Mesenchymal stem cell (in vitro differentiated cells and primary cell): Measurements from ENCODE around the gene BICD2.
A peak's percentile ranks its signal among the peaks of the same experiment; 100 is the strongest.

ENCODE experiments used
- DNase-seq: peaks from one replicate; pipeline ENCODE4 v3.0.0-alpha.2; 2013
- H2AFZ ChIP-seq: one replicate; pipeline ENCODE4 v1.6.1; 2013; ENCODE audit warnings: low read depth, mild to moderate bottlenecking, control low read depth, inconsistent platforms, low read length, moderate library complexity
- H2AK5ac ChIP-seq: 2 replicates; pipeline ENCODE4 v1.6.1; 2013; ENCODE audit warnings: low read length, moderate library complexity, mild to moderate bottlenecking, inconsistent platforms; ENCODE audit not compliant: severe bottlenecking
- H2BK120ac ChIP-seq: one replicate; pipeline ENCODE4 v1.6.1; 2013; ENCODE audit warnings: low read depth, mild to moderate bottlenecking, inconsistent platforms, low read length, moderate library complexity
- H2BK12ac ChIP-seq, 2 experiments: one replicate each; pipeline ENCODE4 v1.6.1; 2013; ENCODE audit warnings: inconsistent platforms in 2 of 2, low read length in 2 of 2, mild to moderate bottlenecking in 2 of 2, moderate library complexity in 2 of 2, control low read depth in 1 of 2
- H2BK15ac ChIP-seq: one replicate; pipeline ENCODE4 v1.6.1; 2013; ENCODE audit warnings: mild to moderate bottlenecking, low read depth, inconsistent platforms; ENCODE audit not compliant: poor library complexity, severe bottlenecking
- H2BK5ac ChIP-seq: 2 replicates; pipeline ENCODE4 v1.6.1; 2013; ENCODE audit warnings: low read depth, mild to moderate bottlenecking, low read length, control low read depth, inconsistent platforms; ENCODE audit not compliant: poor library complexity, severe bottlenecking
- H3K14ac ChIP-seq, 2 experiments: one replicate each; pipeline ENCODE4 v1.6.1; 2013; ENCODE audit warnings: inconsistent platforms in 2 of 2, low read length in 2 of 2, control low read depth in 1 of 2, mild to moderate bottlenecking in 1 of 2, moderate library complexity in 1 of 2
- H3K18ac ChIP-seq, 2 experiments: one replicate each; pipeline ENCODE4 v1.6.1; 2013; ENCODE audit warnings: inconsistent platforms in 2 of 2, low read length in 2 of 2, control low read depth in 1 of 2, low read depth in 1 of 2, mild to moderate bottlenecking in 1 of 2
- H3K23ac ChIP-seq, 2 experiments: one replicate each; pipeline ENCODE4 v1.6.1; 2013; ENCODE audit warnings: inconsistent platforms in 2 of 2, low read length in 2 of 2, mild to moderate bottlenecking in 2 of 2, moderate library complexity in 2 of 2, control low read depth in 1 of 2
- H3K27ac ChIP-seq: 2 replicates; pipeline ENCODE4 v1.5.1; 2013; ENCODE audit warnings: mild to moderate bottlenecking, moderate library complexity, low read length, control low read depth, inconsistent platforms; ENCODE audit not compliant: poor library complexity, severe bottlenecking
- H3K27me3 ChIP-seq, 2 experiments: 2 replicates each; pipeline versions ENCODE4 v1.6.1 to v1.7.0; 2013; ENCODE audit warnings: low read length in 2 of 2, mild to moderate bottlenecking in 2 of 2, moderate library complexity in 2 of 2, control low read depth in 1 of 2, inconsistent platforms in 1 of 2; ENCODE audit not compliant: control insufficient read depth in 1 of 2, insufficient read depth in 1 of 2
- H3K36me3 ChIP-seq, 2 experiments: 2 replicates each; pipeline versions ENCODE4 v1.6.1 to v1.7.0; 2013; ENCODE audit warnings: low read length in 2 of 2, control low read depth in 1 of 2, inconsistent platforms in 1 of 2, low read depth in 1 of 2, mild to moderate bottlenecking in 1 of 2; ENCODE audit not compliant: insufficient read depth in 2 of 2, control insufficient read depth in 1 of 2
- H3K4ac ChIP-seq, 2 experiments: one replicate each; pipeline ENCODE4 v1.6.1; 2013; ENCODE audit warnings: inconsistent platforms in 2 of 2, low read length in 2 of 2, mild to moderate bottlenecking in 2 of 2, moderate library complexity in 2 of 2, control low read depth in 1 of 2, low read depth in 1 of 2
- H3K4me1 ChIP-seq: 2 replicates; pipeline ENCODE4 v1.6.1; 2013; ENCODE audit warnings: low read depth, low read length, control low read depth; ENCODE audit not compliant: control insufficient read depth, insufficient read depth
- H3K4me2 ChIP-seq: 2 replicates; pipeline ENCODE4 v1.6.1; 2013; ENCODE audit warnings: low read length, mild to moderate bottlenecking, inconsistent platforms; ENCODE audit not compliant: poor library complexity, severe bottlenecking
- H3K4me3 ChIP-seq, 2 experiments: 2 replicates each; pipeline versions ENCODE4 v1.5.1 to v1.7.0; 2013; ENCODE audit warnings: low read length in 2 of 2, mild to moderate bottlenecking in 2 of 2, control low read depth in 1 of 2, low read depth in 1 of 2; ENCODE audit not compliant: insufficient read depth in 1 of 2
- H3K79me1 ChIP-seq: replicated peaks from 2 replicates; pipeline ENCODE4 v1.6.1; 2013; ENCODE audit warnings: mild to moderate bottlenecking, control low read depth, low read length, inconsistent platforms; ENCODE audit not compliant: poor library complexity, severe bottlenecking
- H3K9ac ChIP-seq: 2 replicates; pipeline ENCODE4 v1.7.0; 2013; ENCODE audit warnings: mild to moderate bottlenecking, low read length, moderate library complexity
- H3K9me3 ChIP-seq: 2 replicates; pipeline ENCODE4 v1.7.0; 2013; ENCODE audit warnings: mild to moderate bottlenecking, low read length; ENCODE audit not compliant: control insufficient read depth
- H4K8ac ChIP-seq: one replicate; pipeline ENCODE4 v1.6.1; 2013; ENCODE audit warnings: inconsistent platforms, mild to moderate bottlenecking, low read length, moderate library complexity
- H4K91ac ChIP-seq: one replicate; pipeline ENCODE4 v1.6.1; 2013; ENCODE audit warnings: mild to moderate bottlenecking, low read length, inconsistent platforms
- WGBS: methylation state at CpG from one replicate; pipeline ENCODE4 v1.1.7; 2013; ENCODE audit warnings: mixed read lengths; 5-methylcytosine and 5-hydroxymethylcytosine counted together

Gene BICD2

DNA sequence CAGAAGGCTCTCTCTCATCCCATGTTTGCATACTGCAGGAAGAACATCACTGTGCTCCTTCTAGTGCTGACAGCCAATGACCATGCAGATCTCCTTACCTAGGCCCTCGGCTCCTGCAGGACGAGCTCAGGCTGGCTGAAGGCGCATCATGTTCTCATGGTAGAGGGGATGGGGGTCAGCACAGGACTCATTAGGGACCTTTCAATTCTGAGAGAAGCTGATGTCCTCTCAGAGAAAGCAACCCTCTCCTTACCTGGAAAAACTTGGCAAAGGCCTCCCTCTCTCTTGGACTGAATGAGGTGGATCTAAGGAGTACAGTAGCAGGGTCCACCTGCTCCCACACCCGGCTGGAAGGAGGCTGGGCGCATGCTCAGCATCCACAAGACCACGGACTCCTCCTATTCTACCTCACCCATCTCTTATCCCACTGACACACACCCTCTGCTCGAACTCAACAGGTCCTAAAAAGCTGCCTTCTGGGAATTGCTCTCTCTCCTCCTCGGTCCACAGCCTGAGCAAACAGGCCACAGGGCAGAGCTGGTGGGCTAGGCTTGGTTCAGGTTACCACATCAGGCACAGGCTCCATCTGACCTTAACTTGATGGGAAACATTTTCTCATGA lies 97.6 kb downstream of the BICD2 start:
- H4K8ac ChIP-seq = no peak overlapping the region
- no peak overlapping the region for H4K91ac ChIP-seq
- H3K18ac ChIP-seq = no peak overlapping the region
- H3K36me3 ChIP-seq = peaks cover 26 to 38% of the 10 kb centered on the region in 2 experiments
- no peak overlapping the region for H2BK12ac ChIP-seq
- no peak overlapping the region for H3K4ac ChIP-seq
- H3K79me1 ChIP-seq = peaks cover 17% of the 10 kb centered on the region
- H3K4me2 ChIP-seq = no peak overlapping the region
- H3K27ac ChIP-seq = no peak overlapping the region
- WGBS = 98% methylated on average over 8 of the region's 8 CpGs
- H3K14ac ChIP-seq = no peak overlapping the region
- no peaks in the 10 kb centered on the region for H3K9me3 ChIP-seq
- no peak overlapping the region for H3K9ac ChIP-seq
- no peak for DNase-seq
- no peaks in the 10 kb centered on the region for H3K27me3 ChIP-seq
- H3K23ac ChIP-seq = peak overlapping the region in 1 of 2 experiments; percentile 48
- peak overlapping the region; percentile 15 for H2BK15ac ChIP-seq
- H2AFZ ChIP-seq = no peak overlapping the region
- H2BK120ac ChIP-seq = no peak overlapping the region
- no peak overlapping the region for H3K4me3 ChIP-seq
- peak overlapping the region; percentile 52 for H2AK5ac ChIP-seq
- H3K4me1 ChIP-seq = peaks cover 35% of the 10 kb centered on the region
- no peak overlapping the region for H2BK5ac ChIP-seq

DNA sequence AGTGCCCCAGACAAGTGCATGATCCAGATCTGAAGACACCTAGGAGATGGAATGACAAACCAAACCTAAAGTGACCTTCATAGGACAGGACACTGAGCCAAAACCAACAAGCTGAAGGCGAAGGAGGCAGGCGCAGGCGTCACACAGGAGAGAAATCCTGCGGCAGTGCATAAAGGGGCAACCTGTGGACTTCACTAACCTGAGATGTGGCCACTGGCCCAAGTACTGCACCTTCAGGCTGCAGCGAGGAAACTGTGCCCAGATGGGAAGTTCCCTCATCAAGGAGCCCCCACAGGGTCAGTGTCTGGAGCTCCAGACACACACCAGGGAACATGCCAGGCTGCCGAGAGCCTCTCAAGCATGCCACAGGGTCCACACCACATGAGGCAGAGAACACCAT lies 98.4 kb downstream of the BICD2 start:
- Histone ChIP-seq H2BK5ac (no peak overlapping the region), H3K4me2 (no peak overlapping the region), H3K14ac (no peak overlapping the region), H3K36me3 (peaks cover 30 to 38% of the 10 kb centered on the region in 2 experiments), H3K9me3 (no peaks in the 10 kb centered on the region), H3K4ac (no peak overlapping the region), H3K27me3 (no peaks in the 10 kb centered on the region), H3K18ac (no peak overlapping the region), H2AFZ (no peak overlapping the region), H2BK12ac (no peak overlapping the region), H2BK15ac (no peak overlapping the region), H2BK120ac (no peak overlapping the region), H3K27ac (no peak overlapping the region), H3K4me3 (no peak overlapping the region), H4K91ac (no peak overlapping the region), H3K4me1 (peaks cover 32% of the 10 kb centered on the region), H3K23ac (no peak overlapping the region), H3K9ac (no peak overlapping the region), H3K79me1 (peaks cover 17% of the 10 kb centered on the region), H2AK5ac (no peak overlapping the region), H4K8ac (no peak overlapping the region)
- DNase-seq = no peak
- 97% methylated on average over 6 of the region's 6 CpGs for WGBS

DNA sequence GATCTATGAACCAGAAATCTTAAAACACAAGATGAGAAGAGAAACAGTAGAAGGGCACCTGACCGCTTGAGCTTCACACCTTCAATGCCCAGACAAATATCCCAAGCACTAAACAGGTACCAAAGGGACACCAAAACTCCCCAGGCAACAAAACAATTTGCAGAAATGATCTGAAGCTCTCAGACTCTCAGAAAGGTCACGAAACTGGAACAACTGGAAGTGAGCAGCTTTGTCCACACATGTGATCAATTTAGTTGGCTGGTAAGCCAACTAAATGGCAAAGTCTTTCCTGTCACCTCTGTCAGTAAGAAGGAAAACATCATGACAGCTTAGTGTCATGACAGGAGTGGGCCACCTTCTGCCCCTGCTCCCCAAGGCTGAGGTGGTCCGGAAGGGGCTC lies 98.8 kb downstream of the BICD2 start:
- H3K23ac ChIP-seq = no peak overlapping the region
- H3K18ac ChIP-seq = no peak overlapping the region
- no peak overlapping the region for H2BK5ac ChIP-seq
- H2BK12ac ChIP-seq = no peak overlapping the region
- H3K4me1 ChIP-seq = peaks cover 31% of the 10 kb centered on the region
- DNase-seq = no peak
- no peak overlapping the region for H4K8ac ChIP-seq
- H3K27me3 ChIP-seq = no peaks in the 10 kb centered on the region
- H2BK15ac ChIP-seq = no peak overlapping the region
- no peak overlapping the region for H4K91ac ChIP-seq
- WGBS = 99% methylated on average over 3 of the region's 3 CpGs
- H2AK5ac ChIP-seq = no peak overlapping the region
- H2BK120ac ChIP-seq = no peak overlapping the region
- no peak overlapping the region for H3K4me3 ChIP-seq
- no peaks in the 10 kb centered on the region for H3K9me3 ChIP-seq
- H3K79me1 ChIP-seq = peaks cover 18% of the 10 kb centered on the region
- H2AFZ ChIP-seq = no peak overlapping the region
- H3K4me2 ChIP-seq = no peak overlapping the region
- peaks cover 32 to 38% of the 10 kb centered on the region in 2 experiments for H3K36me3 ChIP-seq
- H3K9ac ChIP-seq = no peak overlapping the region
- H3K14ac ChIP-seq = no peak overlapping the region
- no peak overlapping the region for H3K4ac ChIP-seq
- no peak overlapping the region for H3K27ac ChIP-seq

DNA sequence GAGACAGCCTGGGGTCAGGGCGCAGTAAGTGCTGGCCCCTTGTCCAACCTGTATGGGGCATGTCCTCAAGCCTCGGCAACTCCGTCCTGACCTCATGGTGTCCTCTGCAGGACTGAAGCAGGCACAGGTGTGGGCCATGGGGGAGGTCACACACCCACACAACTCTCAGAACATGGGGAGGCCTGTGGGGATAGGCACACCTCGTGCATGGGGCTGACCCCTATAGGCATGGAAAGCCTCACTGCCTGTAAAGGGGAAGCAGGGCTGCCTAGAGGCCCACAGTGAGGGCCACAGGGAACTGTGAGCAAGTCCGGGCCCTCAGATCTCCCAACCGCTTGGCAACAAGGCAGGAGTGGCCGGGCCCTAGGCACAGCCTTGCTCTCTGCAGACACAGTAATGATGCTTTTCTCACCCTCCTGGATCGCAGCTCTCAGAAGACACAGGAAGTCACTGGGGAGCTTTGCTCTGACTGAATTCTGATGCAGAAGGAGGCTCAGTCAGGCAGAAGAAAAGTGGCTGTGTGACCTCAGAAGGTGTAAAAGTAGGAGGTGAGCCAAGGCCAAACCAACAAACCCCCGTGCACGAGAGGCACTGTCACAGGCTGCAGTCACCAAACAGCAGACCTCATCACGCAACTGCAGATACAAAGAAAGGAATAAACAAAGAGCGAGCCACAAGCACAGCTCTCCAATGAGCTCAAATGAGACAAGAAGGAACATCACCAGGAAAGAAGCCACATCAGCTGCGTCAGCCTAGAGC lies 100.1 kb downstream of the BICD2 start:
- Histone ChIP-seq H4K8ac (no peak overlapping the region), H3K79me1 (peaks cover 26% of the 10 kb centered on the region), H2AK5ac (peak overlapping the region; percentile 37), H2BK120ac (no peak overlapping the region), H3K18ac (no peak overlapping the region), H3K27ac (peak overlapping the region; percentile 59), H3K27me3 (no peaks in the 10 kb centered on the region), H2BK5ac (no peak overlapping the region), H2BK12ac (no peak overlapping the region), H3K4ac (no peak overlapping the region), H3K9ac (peak overlapping the region; percentile 11), H3K4me2 (no peak overlapping the region), H2AFZ (no peak overlapping the region), H3K4me1 (peaks cover 34% of the 10 kb centered on the region), H3K4me3 (no peak overlapping the region), H3K23ac (no peak overlapping the region), H3K14ac (no peak overlapping the region), H3K9me3 (no peaks in the 10 kb centered on the region), H2BK15ac (no peak overlapping the region), H3K36me3 (peaks cover 38 to 41% of the 10 kb centered on the region in 2 experiments), H4K91ac (peak overlapping the region; percentile 16)
- DNase-seq = peak; percentile 64
- 79% methylated on average over 13 of the region's 13 CpGs for WGBS
